HG03460 (cell line): ENCODE data around the gene SETD6.
"Not testable (repeated sequence)": the region's sequence is repeated elsewhere in the genome, so short reads cannot be mapped to it uniquely, and the experiment has no call there.

Experiments used
- ATAC-seq: cut with Tn5 transposase; IDR thresholded peaks from one replicate; pipeline ENCODE4 v1.9.1; 2021; ENCODE audit not compliant: unreplicated experiment

The SETD6 gene

DNA sequence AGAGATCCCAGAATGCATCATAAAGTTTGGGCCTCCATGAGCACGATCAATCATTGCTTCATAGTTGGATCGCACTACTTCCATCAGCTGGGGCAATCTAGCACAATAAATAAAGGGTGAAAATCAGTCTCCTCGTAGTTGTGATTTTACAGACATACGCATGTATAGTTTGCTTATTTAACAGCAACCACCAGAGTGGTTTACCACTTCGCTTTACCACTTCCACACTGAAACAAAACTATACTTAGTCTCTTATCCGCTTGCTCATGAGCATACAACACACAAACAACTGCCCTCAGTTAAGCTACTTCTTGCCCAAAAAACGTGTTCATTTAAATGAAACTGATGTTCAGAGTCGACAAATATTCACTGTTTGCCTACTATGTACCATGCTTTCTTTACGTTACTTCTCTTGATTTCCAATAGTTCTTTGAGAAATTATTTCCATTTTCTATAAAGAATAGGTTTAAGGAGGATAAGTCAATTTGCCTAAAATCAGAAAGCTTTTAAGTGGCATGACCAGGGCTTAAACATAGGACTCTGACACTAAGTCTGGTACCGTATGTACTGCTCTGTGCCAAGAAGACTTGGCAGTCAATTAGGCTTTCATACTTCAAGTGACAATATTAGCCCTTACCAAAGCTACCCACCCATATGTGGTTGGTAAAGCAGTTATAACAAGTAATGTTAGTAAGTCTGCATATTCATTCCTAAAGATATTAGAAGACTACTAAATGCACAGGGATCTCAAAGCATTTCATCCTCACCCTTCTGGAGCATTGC, 22.0 kb downstream of the SETD6 start:
- ATAC-seq: no peak

DNA sequence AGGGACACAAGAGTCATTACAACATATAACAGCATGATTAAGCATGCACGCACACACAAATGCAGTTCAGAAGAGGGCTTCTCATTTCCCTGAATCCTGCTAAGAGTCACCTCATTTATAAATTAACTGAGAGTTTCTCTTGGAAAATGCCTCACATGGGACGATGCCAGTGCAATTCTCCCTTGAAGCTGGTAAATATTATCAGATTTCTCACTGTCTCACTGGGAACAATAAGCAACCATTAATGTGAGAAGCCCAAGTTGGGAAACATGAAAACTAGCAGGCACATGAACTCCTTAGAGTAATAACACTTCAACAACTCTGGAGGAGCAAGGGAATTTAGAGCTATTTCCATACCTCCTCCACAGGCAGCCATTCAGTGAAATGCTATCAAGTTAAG, 26.4 kb downstream of the SETD6 start:
- ATAC-seq: no peak

DNA sequence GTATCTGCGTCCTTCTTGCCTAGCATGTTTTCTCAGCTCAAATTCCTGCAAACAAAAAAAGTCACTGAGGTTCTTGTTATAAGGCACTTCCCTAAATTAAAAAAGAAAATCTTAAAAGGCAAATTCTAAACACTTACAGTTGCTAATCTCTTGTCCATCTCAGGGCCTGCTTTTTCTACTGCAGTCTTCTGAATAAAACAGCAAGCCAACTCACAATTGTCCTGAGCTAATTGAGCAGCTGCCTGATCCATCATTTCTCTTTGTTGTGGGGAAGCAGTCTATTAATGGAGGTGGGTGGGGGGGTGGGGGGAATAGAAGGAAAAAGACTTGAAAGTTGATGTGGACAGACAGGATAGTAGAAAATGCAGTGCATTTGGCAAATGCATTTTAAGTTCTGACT, 27.0 kb downstream of the SETD6 start:
- no peak for ATAC-seq

DNA sequence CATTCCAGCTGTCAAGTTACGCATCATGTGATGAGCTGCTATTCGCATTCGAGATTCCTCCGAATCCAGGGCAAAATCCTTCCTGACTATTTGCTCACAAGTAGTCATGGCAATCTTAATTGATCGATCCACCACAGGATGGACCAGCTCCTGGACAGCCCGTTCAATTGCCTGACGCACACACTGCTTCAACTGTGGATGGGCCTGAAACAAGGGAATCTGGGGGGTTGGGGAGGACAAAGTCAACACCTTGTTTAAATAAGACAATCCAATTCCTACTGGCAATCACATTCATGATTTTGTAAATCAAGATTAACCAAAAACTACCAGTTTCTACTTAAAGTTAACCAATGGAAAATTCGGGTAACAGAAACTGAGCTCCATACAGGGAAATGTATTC, 28.4 kb downstream of the SETD6 start:
- ATAC-seq: no peak

DNA sequence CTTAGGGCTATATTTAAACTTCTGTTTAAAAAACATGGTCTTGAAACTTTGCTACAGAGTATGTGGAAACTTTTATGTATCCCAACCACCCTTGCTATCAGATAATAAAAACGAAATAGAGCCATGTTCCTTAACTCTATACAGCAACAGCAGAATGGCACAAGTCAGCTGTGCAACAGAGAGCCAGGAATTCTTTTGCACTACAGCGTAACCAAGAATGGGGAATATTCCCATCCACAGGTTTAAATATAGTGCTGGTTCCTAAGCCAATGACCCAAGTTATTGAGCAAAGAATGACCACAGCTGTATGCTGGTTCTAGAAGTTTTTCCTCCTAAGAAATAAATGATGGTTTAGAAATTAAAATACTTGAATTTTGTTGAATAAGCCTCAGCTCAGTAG, 33.1 kb downstream of the SETD6 start:
- ATAC-seq: no peak

DNA sequence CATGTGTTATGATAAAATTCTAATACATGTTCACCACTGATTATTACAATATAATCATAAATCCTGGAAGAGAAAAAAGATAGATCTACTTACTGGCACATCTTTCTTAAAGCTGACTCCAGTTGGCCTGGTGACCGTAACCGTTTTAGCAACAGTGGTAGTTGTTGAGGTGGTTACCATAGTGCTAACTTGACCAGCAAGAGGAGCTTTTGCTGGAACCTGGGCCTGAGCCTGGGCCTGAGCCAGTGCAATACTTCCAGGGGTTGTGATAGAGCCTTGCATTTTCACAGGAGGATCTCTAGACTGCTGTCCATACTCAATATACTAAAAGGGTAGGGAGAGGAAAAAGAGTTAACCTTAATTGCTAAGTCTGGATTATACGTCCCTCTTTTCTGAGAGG, 36.2 kb downstream of the SETD6 start:
- ATAC-seq: no peak

DNA sequence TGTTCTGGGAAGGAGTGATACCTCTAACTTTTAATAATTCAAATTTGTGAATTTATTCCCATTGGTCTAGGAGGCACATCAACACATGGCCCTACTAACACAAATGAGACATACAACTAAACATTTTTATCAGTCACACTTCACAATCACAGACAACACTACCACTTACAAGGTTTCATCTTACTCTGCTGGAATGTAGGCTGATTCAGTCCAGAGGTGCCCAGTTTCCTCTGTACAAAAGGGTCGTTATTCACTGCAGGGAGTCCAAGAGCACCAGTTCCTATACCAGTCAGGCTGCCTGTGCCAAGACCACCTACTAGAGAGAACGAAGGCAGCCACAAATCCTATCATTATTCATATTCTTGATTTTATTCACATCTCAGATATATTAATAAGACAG, 41.4 kb downstream of the SETD6 start:
- no peak for ATAC-seq

DNA sequence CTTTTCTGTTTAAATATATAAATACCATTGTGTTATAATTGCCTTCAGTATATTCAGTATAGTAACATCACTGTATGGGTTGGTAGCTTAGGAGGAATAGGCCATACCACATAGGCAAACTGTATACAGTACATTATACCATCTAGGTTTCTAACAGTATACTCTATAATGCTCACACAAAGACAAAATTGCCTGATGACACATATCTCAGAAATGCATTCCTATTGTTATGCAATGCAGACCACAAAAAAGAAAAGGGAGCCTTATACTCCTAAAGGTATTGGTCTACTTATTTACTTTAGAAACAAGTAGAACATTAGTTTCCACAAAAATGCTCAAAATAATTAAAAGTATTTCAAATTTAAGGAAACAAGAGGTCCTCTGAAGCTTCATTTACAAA, 47.9 kb downstream of the SETD6 start:
- no peak for ATAC-seq

DNA sequence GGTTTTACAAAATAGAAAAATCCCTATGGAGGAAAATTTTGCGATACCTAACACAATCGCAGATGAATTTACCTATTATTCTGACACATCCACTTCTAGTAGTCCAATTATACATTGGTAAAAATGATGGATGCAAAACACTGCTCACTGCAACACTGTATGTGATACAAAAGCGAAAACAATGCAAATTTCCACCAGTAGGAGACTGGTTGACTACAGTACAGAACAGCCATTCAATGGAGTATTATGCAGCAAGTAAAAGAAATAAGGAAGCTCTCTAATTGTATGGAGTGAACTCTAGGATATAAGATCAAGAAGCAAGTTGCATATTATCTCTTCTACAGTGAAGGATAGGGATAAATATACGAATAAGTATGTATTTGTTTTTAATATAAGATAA, 48.5 kb downstream of the SETD6 start:
- ATAC-seq: no peak

DNA sequence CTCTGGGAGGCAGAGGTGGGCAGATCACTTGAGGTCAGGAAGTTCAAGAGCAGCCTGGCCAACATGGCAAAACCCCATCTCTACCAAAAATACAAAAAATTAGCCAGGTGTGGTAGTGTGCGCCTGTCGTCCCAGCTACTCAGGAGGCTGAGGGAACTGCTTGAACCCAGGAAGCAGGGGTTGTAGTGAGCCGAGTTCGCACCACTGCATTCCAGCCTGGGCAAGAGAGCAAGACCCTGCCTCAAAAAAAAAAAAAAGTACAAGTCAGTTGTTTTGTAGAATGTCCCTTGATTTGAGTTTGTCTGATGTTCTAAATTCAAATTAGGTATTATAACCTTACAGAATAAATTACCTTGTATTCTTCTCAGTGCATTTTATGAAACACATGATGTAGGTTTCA, 50.4 kb downstream of the SETD6 start:
- ATAC-seq: not testable (repeated sequence)
